Midbrain (tissue), 1 donor: ENCODE results near the gene RENBP.
"Not testable (repeated sequence)": the region's sequence is repeated elsewhere in the genome, so short reads cannot be mapped to it uniquely, and the experiment has no call there.

Experiments used
- DNase-seq: peaks from one replicate; lab custom pipeline; 2025; lab: John Stamatoyannopoulos, UW

The RENBP gene

GRCh38 chrX:153944140-153944799, at the start of gene RENBP:
Gene RENBP, minus strand, starts transcription at chrX:153944643. Its CDS starts 33 bp downstream, at chrX:153944610.
- peak; percentile 38 for DNase-seq

- DNase-seq, result no peak
These were observed 49.5 kb upstream of the RENBP start for GRCh38 chrX:153993978-153994377.

- no peak for DNase-seq
These were observed 48.6 kb upstream of the RENBP start for GRCh38 chrX:153993079-153993478.

GRCh38 chrX:153992180-153992579, 47.7 kb upstream of the RENBP start:
- DNase-seq, result no peak

- no peak for DNase-seq
These were observed 46.7 kb upstream of the RENBP start for GRCh38 chrX:153991013-153991580.

- DNase-seq, result no peak
These were observed 45.7 kb upstream of the RENBP start for GRCh38 chrX:153989973-153990655.

- no peak for DNase-seq
These were observed 44.0 kb upstream of the RENBP start for GRCh38 chrX:153988493-153988892.

- no peak for DNase-seq
These were observed 40.1 kb upstream of the RENBP start for GRCh38 chrX:153984351-153985178.

GRCh38 chrX:153983321-153983801, 38.9 kb upstream of the RENBP start:
- DNase-seq, result no peak

- DNase-seq, result no peak
These were observed 37.5 kb upstream of the RENBP start for GRCh38 chrX:153981771-153982533.

- DNase-seq, result no peak
These were observed 36.8 kb upstream of the RENBP start for GRCh38 chrX:153981231-153981630.

- DNase-seq, result not testable (repeated sequence)
These were observed 36.0 kb upstream of the RENBP start for GRCh38 chrX:153980394-153980793.

GRCh38 chrX:153974726-153975286, 30.4 kb upstream of the RENBP start:
- DNase-seq, result no peak

GRCh38 chrX:153974003-153974725, 29.7 kb upstream of the RENBP start:
- no peak for DNase-seq

GRCh38 chrX:153973127-153974002, 28.9 kb upstream of the RENBP start:
- no peak for DNase-seq

GRCh38 chrX:153972368-153973126, 28.1 kb upstream of the RENBP start, which contains the start of gene TMEM187:
Gene TMEM187, plus strand, starts transcription at chrX:153972754. Its CDS starts 9,309 bp downstream, at chrX:153982063.
- DNase-seq, result peak; percentile 88

- peak; percentile 91 for DNase-seq
These were observed 27.3 kb upstream of the RENBP start, which contains the start of gene HCFC1 for GRCh38 chrX:153971450-153972367. Gene HCFC1, minus strand, starts transcription at chrX:153971818. Its CDS starts 978 bp downstream, at chrX:153970840.
